HG03175 (cell line): ENCODE measurements around the gene NLRP3.
A peak's percentile ranks its signal among the peaks of the same experiment; 100 is the strongest.
"Not testable (repeated sequence)": the region's sequence is repeated elsewhere in the genome, so short reads cannot be mapped to it uniquely, and the experiment has no call there.

ENCODE experiments used
- ATAC-seq: cut with Tn5 transposase; IDR thresholded peaks from one replicate; pipeline ENCODE4 v1.9.1; 2021; ENCODE audit warnings: mild to moderate bottlenecking, moderate library complexity; ENCODE audit not compliant: unreplicated experiment

Gene NLRP3

DNA sequence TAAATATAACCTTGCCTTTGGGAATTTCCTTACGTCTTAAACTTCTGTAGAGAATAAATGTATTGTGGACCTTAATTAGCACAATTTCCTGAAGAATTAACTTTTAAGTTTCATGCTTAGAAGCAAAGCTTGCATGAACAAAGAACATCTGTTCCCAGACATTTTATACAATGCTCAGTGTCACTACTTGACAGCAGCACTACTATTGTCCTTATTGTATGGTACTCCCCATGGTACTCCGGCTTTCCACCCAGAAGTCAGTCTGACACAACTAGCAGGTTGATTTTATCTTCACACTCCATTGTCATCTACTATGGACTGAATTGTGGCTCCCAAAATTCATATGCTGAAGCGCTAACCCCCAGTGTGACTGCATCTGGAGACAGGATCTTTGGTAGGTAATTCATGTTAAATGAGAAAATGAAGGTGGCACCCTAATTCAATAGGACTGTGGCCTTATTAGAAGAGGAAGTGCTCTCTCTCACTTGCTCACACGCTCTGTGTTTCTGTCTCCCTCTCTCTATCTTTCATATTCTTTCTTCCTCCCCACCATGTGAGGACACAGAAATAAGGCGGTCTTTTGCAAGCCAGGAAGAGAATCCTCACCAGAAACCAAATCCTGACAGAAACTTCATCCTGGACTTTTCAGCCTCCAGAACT is 52.6 kb downstream of the NLRP3 start:
- ATAC-seq: no peak

DNA sequence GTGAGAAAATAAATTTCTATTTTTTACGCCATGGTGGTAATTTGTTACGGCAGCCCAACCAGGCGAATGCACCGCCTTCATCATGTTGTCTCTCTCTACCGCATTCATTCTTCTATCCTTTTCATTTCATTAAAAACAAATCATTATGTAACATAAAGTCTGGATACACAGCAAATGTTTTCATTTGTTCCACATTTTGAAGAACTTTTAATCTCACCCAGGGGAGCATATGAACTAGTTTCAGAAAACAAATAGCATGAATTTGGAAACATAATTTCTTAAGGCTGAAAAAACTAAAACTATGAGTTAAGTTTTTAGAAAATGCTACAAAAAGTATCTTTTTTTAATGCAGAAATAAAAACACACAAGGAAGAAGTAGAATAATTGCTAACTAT is 53.2 kb downstream of the NLRP3 start:
- ATAC-seq: no peak

DNA sequence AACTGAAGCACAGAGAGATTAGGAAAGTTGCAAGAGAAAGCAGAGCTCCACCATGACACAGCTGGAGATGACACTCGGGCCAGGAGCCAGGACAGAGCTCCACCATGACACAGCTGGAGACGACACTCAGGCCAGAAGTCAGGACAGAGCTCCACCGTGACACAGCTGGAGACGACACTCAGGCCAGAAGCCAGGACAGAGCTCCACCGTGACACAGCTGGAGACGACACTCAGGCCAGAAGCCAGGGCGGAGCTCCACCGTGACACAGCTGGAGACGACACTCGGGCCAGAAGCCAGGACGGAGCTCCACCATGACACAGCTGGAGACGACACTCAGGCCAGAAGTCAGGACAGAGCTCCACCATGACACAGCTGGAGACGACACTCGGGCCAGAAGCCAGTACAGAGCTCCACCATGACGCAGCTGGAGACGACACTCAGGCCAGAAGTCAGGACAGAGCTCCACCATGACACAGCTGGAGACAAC is 55.0 kb downstream of the NLRP3 start:
- ATAC-seq: not testable (repeated sequence)

DNA sequence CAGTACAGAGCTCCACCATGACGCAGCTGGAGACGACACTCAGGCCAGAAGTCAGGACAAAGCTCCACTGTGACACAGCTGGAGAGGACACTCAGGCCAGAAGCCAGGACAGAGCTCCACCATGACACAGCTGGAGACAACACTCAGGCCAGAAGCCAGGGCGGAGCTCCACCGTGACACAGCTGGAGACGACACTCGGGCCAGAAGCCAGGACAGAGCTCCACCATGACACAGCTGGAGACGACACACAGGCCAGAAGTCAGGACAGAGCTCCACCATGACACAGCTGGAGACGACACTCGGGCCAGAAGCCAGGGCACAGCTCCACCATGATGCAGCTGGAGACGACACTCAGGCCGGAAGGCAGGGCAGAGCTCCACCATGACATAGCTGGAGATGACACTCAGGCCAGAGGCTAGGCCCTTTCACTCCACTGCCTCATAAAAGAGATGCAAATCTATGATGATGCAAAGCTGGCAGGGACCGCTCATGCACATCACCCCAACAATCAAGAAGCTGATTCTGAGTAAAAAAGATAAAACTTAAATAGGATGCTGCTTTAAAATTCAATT is 55.6 kb downstream of the NLRP3 start:
- ATAC-seq: no peak

DNA sequence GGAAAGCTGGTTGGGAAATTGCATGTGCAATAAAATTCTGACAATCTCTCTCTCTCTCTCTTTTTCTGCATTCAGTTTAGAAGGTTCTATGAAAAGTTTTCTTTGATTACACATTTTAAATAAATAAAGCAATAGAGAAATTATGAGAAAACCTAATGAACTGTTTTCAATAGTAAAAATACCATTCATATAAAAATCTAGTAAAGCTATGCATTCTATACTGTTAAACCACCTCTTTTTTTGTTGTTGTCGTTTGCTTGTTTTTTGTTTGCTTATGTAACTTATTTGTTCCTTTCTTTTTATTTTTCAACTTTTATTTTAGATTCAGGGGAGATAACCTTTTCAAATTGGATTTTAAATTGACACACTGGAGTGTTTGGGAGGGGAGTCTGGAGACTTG is 56.1 kb downstream of the NLRP3 start:
- ATAC-seq: no peak

DNA sequence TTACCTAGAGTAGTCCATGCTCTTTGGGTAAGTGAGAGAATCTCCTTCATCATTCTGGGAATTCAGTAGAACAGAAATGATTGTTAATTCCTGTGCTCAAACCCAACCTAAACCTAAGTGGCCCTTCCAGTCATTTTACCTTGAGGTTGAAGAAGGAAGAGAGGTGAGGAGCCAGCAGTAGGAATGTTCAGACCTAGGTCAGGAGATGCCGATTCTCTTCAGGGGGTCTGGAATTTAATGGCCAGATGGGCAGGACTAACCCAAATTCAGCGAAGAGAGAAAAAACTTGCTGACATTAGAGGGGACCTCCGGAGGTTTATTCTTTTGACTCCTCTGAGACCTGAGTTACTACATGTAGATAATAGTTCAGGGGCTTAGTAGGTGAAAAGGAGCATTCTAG is 58.4 kb downstream of the NLRP3 start:
- ATAC-seq: no peak

DNA sequence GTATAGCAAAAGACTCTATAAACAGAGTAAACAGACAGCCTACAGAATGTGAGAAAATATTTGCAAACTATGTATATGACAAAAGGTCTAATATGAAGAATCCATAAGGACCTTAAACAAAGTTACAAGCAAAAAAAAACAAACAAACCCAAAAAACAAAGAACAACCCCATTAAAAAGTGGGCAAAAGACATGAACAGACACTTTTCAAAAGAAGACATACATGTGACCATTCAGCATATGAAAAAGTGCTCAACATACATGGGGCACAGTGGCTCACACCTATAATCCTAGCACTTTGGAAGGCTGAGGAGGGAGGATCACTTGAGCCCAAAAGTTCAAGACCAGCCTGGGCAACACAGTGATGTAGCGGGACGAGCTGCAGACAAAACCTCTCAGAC is 59.8 kb downstream of the NLRP3 start:
- no peak for ATAC-seq

DNA sequence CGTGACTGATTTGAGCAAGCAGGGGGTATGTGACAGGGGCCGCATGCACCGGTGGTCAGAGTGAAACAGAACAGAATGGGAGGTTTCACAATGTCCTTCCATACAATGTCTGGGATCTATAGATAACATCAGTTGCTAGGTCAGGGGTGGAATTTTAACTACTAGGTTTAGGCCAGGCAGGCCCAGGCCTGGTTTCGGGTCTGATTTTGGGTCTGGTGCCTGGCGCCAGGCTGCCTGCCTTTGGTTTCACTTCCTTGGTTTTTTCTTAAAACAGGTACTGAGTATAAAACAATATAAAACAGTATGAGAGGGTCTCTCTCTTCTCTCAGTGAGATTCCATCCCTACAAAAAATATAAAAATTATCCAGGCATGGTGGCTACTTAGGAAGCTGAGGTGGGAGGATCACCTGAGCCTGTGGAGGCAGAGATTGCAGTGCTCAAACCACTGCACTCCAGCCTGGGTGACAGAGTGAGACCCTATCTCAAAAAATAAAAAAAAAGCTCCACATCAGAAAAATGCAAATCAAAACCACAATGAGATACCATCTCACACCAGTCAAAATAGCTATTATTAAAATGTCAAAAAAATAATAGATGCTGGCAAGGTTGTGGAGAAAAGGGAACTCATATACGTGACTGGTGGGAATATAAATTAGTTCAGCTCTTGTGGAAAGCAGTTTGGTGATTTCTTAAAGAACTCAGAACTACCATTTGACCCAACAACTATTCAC is 60.5 kb downstream of the NLRP3 start:
- ATAC-seq: peak; percentile 66

DNA sequence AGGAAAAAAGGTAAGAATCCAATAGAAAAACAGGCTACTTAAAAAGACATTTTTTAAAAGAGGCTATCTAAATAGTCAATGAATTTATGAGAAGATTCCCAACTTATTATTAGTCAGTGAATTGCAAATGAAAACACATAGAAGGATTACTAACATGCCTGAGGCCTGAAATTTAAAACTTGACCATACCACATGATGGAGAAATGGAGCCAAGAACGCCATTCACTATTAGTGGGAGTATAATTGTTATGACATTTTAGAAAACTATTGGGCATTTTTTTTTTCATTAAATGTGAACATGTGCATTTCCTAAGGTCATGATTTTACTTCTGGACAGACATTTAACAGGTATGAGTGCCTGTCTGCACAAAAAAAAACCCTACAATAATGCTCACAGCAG is 66.8 kb downstream of the NLRP3 start:
- no peak for ATAC-seq

DNA sequence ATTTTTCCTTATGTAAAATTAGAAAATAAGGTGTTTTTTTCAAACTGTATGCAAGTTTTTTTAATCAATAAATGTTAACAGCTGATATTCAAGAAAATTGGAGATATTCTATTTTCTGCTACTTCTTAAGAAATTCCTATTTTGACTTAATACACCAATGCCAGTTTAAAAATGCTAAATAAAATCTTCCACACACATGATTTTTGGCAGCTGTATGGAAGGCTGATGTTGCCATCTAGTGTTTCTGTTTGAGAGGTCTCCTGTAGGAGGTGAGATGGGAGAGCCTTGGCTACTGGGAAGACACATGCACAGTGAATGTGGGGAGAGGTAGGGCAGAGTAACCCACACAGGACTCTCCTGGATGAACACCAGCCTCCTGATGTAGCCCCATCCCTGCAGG is 71.1 kb downstream of the NLRP3 start:
- ATAC-seq: no peak

DNA sequence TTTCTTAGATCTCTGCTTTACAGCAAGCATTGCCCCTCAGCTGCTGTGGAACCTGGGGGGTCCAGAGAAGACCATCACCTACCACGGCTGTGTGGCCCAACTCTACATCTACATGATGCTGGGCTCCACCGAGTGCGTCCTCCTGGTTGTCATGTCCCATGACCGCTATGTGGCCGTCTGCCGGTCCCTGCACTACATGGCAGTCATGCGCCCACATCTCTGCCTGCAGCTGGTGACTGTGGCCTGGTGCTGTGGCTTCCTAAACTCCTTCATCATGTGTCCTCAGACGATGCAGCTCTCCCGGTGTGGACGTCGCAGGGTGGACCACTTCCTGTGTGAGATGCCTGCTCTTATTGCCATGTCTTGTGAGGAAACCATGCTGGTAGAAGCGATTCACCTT is 75.4 kb downstream of the NLRP3 start:
- no peak for ATAC-seq

DNA sequence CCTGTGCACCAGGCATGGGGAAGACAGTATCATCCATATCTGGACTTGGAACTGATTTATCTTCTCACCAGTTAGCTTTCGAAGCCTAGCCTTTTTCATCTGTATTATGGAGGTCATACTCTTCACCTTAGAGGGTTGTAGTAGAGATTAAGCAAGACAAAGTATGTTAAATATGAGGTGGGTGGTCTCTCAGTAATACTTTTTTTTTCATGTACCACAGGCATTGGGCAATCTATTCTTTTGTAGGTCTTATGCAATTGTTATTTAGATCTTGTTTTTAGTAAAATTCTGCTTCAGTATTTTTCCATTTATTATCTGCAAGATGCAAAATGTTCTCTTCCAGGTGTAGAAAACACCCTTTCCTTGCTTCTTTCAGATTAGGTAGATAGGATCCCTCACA is 77.1 kb downstream of the NLRP3 start:
- no peak for ATAC-seq

DNA sequence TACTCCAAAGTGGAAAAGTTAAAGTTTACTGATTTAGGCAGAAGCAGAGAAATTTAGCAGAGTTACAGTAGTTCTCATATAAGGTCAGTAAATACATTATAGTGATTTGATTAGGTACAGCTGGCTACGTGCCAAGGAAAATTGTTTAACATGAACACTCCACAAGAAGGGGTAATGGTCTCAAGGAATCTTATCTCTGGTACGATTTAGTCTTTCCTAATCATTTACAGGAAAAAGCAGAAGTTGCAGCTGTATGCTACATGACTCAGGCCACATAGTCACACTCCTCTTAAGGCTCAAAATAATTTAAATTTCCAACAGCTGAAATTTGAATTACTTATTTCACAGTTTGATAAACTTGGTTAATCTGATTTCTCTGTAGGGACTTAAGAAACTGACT is 78.8 kb downstream of the NLRP3 start:
- peak; percentile 93 for ATAC-seq

DNA sequence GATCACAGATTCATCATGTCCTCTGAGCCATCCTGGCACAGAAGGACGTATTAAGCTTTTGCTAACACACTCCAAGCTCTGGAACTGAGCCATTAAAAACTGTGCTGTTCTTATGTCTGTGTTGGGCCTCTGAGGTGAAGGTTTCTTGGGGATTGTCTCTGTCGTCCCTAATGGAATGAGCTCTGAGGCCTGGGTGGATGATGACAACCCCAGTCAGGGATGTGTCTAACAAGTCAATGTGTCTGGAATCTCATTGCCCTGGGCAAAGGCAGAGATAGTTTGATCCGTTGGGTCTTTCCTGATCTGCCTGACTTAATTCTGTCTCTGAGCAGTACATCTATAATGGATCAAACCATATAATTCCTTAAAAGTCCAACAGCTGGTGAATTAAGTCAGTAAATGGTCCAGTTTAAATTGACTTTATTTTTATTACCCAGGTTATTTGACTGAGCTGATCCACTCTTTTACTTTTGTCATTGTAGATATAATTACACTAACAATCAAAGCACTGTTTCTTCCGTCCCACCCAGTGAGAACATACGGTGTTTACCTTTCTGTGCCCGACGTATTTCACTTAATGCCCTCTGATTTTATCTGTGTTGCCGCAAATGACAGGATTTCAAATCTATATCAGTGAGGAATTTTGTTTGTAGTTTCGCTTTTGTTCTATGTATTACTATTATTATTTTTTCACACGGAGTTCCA is 80.8 kb downstream of the NLRP3 start:
- no peak for ATAC-seq
